GM12892 (cell line): ENCODE measurements around the gene CDH8.

Experiments
- POLR2A ChIP-seq: IDR thresholded peaks from 2 replicates; pipeline ENCODE4 v1.6.1; 2011; ENCODE audit warnings: low read depth, low read length, control low read depth
- POLR2AphosphoS5 ChIP-seq: IDR thresholded peaks from 2 replicates; pipeline ENCODE4 v1.6.1; 2011; ENCODE audit warnings: low read depth, low read length, control low read depth

DNA sequence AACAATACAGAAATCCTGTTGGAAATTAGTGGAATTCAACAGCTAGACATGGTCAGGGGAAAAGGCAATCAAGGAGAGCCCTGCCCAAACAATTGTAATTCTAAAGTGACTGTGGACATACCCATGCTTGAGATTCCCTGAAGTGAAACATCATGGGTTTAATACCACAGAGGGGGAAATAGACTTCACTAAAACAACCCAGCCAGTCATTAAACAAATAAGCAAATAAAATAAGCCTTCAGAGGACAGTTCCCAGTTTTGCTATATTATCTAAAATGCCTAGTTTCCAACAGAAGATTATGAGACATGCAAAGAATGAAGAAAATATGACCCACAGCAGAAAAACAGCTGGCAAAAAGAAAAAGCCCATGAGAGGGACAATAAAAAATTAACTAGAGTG is 376.3 kb downstream of the CDH8 start:
- no peak for TF ChIP-seq POLR2AphosphoS5
- no peak for TF ChIP-seq POLR2A
